Measurements from ENCODE around the gene ARID1A.
"Not testable (repeated sequence)": the region's sequence is repeated elsewhere in the genome, so short reads cannot be mapped to it uniquely, and the experiment has no call there.

Gene ARID1A

DNA sequence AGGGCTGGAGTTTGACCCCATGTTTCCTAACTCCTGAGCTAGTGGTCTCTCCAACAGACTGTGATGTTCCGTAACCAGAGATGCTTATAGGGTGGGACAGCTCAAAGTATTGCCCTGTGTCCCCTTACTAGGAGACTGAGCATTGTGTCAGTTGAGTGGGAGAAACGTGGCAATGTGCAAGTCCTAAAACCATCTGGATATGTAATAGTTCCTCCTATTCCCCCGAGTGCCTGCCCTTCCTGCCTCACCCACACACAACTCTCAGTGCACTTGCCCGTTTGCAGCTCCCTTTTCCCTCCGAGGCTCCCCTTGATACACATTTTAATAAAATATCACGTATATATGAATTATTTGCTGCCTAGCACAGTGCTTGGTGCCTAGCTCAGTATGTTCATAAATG is 95.3 kb downstream of the ARID1A start:
- H3K27ac ChIP-seq = no peak overlapping the region
- TF ChIP-seq, protein P1, sequence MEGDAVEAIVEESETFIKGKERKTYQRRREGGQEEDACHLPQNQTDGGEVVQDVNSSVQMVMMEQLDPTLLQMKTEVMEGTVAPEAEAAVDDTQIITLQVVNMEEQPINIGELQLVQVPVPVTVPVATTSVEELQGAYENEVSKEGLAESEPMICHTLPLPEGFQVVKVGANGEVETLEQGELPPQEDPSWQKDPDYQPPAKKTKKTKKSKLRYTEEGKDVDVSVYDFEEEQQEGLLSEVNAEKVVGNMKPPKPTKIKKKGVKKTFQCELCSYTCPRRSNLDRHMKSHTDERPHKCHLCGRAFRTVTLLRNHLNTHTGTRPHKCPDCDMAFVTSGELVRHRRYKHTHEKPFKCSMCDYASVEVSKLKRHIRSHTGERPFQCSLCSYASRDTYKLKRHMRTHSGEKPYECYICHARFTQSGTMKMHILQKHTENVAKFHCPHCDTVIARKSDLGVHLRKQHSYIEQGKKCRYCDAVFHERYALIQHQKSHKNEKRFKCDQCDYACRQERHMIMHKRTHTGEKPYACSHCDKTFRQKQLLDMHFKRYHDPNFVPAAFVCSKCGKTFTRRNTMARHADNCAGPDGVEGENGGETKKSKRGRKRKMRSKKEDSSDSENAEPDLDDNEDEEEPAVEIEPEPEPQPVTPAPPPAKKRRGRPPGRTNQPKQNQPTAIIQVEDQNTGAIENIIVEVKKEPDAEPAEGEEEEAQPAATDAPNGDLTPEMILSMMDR (conservative IDR thresholded peaks at IDR 0.05) = no peak

DNA sequence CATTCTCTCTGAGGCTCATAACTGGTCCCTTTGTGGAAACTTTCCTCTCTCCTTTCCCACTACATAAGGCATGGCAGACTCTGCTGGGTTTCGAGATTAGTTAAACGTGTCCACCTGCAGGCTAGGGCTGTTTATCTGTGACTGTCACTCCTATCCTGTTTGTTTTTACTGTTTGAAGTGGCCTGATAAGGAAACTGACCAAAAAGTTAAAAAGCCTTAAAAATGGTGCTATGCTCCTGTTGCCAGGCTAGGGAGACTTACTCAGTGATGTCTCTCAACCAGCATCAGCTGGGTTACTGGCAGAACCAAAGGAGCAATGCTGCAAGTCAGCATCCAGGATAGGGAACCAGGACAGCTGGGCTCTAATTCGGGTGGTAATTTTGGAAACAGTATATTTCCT is 95.8 kb downstream of the ARID1A start:
- TF ChIP-seq, protein P1 (conservative IDR thresholded peaks at IDR 0.05) = no peak
- no peak overlapping the region for H3K27ac ChIP-seq

DNA sequence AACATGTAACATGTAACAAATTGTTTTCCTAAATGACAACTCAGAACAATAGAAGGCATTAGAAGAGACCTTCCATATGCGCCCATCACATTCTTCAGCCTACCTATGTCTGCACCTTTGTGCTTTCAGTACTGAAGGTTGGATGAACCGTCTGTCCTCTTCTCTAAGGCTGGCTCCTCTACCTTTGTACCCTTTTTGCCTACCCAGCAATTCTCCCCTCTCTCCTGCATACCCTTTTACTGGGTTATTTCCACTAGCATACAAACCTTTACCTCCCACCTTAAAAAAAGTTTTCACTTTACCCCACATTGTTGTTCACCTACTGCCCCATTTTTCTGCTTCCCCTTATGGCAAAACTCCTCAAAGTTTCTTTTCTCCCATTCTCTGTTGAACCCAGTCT is 97.1 kb downstream of the ARID1A start:
- TF ChIP-seq, protein P1 (conservative IDR thresholded peaks at IDR 0.05) = no peak
- no peak overlapping the region for H3K27ac ChIP-seq

DNA sequence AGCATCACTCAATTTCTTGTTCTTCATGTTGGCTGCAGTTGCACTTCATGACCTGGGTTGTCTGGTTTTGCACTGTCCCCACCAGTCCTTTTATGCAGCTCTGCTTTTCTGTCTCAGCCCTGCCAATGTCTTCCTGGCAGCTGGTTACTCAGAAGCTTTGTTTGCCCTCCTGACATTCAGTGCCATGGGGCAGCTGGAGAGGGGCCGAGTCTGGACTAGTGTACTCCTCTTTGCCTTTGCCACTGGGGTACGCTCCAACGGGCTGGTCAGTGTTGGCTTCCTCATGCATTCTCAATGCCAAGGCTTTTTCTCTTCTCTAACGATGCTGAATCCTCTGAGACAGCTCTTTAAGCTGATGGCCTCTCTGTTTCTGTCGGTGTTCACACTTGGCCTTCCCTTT is 98.6 kb downstream of the ARID1A start:
- H3K27ac ChIP-seq = no peak overlapping the region
- TF ChIP-seq, protein P1 (conservative IDR thresholded peaks at IDR 0.05) = no peak

DNA sequence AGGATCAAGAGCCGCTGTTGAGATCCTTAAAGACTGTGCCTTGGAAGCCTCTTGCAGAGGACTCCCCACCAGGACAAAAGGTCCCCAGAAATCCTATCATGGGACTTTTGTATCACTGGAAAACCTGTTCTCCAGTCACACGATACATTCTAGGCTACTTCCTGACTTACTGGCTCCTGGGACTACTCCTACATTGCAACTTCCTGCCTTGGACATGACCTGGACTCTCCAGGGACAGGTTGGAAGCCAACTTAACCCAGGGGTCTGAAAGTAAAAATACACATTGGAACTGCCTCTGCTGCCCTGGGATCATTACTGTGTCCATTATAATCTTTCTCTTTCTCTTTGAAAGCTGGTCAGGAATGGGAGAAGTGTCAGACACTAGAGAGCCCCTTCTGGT is 101.8 kb downstream of the ARID1A start:
- TF ChIP-seq, protein P1 (conservative IDR thresholded peaks at IDR 0.05) = no peak
- H3K27ac ChIP-seq = peak overlapping the region; percentile 98

DNA sequence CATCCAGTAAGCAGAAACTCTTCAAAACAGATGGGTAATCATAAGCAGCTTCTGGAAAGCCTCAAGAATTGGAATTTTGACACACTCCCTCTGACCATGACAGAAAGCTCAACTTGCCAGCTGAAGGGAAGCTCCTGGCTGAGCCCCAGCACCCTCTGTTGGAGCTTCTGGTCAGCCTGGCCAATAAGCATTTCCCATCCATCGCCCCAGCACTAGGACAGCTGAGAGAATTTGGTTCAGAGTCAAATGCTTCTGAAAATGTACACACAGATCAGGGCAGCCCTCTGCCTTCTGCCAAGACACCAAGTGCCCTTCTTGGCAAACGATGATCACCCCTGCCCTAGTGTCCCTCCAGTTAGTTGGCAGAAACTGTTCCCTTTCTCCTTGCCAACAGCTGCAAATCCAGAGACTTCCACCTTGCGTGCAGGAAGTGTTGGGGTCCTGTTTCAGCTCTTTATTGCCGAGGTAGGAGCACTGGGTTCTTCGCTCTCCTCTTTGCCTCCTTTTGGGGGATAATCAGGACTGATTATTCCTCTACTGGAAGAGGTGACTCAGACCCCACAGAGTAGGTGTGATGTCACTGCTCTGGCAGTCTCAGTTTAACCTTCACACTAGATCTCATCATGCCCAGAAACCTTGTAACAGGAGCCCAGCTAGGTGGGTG is 103.8 kb downstream of the ARID1A start:
- peak overlapping the region; percentile 98 for H3K27ac ChIP-seq

DNA sequence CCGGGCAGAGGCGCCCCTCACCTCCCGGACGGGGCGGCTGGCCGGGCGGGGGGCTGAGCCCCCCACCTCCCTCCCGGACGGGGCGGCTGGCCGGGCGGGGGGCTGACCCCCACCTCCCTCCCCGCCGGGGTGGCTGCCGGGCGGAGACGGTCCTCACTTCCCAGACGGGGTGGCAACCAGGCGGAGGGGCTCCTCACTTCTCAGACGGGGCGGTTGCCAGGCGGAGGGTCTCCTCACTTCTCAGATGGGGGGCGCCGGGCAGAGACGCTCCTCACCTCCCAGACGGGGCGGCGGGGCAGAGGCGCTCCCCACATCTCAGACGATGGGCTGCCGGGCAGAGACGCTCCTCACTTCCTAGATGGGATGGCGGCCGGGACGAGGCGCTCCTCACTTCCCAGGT is 108.1 kb downstream of the ARID1A start:
- not testable (repeated sequence) for H3K27ac ChIP-seq

More for the DNA sequence above, 103.8 kb downstream of the ARID1A start:
- TF ChIP-seq, protein P1 (conservative IDR thresholded peaks at IDR 0.05) = no peak

DNA sequence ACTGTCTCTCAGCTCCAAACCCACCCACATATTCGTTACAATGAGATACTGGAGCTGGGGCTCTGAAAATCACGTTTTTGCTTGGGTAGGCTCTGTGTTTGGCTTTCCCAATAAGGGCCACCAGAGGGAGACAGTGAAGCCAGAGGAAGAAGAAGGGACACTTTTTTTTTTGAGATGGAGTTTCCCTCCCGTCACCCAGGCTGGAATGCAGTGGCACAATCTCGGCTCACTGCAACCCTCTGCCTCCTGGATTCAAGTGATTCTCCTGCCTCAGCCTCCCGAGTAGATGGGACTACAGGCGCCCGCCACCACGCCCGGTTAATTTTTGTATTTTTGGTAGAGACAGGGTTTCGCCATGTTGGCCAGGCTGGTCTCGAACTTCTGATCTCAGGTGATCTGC is 114.3 kb downstream of the ARID1A start:
- H3K27ac ChIP-seq = not testable (repeated sequence)
- TF ChIP-seq, protein P1 (conservative IDR thresholded peaks at IDR 0.05) = peak; percentile 81
